HG03103 (cell line): ENCODE results near the gene EXD1.
"Not testable (repeated sequence)": the region's sequence is repeated elsewhere in the genome, so short reads cannot be mapped to it uniquely, and the experiment has no call there.

Source experiments
- ATAC-seq: cut with Tn5 transposase; IDR thresholded peaks from one replicate; pipeline ENCODE4 v1.9.1; 2021; ENCODE audit warnings: low read depth; ENCODE audit not compliant: unreplicated experiment

EXD1 gene

GRCh38 chr15:41230650-41231421 lies at the start of gene EXD1, which contains the start of gene CHP1:
Gene EXD1, minus strand, starts transcription at chr15:41230757. Its CDS starts 4,182 bp downstream, at chr15:41226575.
Gene CHP1, plus strand, starts transcription at chr15:41231268. Its CDS starts 115 bp downstream, at chr15:41231383.
- peak; percentile 94 for ATAC-seq

GRCh38 chr15:41279535-41280283 lies 49.2 kb upstream of the EXD1 start:
- ATAC-seq, result no peak

GRCh38 chr15:41278319-41278718 lies 47.8 kb upstream of the EXD1 start:
- no peak for ATAC-seq

GRCh38 chr15:41276831-41277230 lies 46.3 kb upstream of the EXD1 start:
- ATAC-seq, result no peak

GRCh38 chr15:41269887-41270286 lies 39.3 kb upstream of the EXD1 start:
- ATAC-seq, result no peak

- no peak for ATAC-seq
Observed at GRCh38 chr15:41263891-41264351, 33.4 kb upstream of the EXD1 start.

- no peak for ATAC-seq
Observed at GRCh38 chr15:41262571-41262970, 32.0 kb upstream of the EXD1 start.

- ATAC-seq, result not testable (repeated sequence)
Observed at GRCh38 chr15:41260924-41261323, 30.4 kb upstream of the EXD1 start.

GRCh38 chr15:41259546-41260189 lies 29.1 kb upstream of the EXD1 start:
- no peak for ATAC-seq

- ATAC-seq, result peak; percentile 67
Observed at GRCh38 chr15:41258750-41259471, 28.4 kb upstream of the EXD1 start.

GRCh38 chr15:41256577-41257038 lies 26.1 kb upstream of the EXD1 start:
- no peak for ATAC-seq

GRCh38 chr15:41256103-41256502 lies 25.5 kb upstream of the EXD1 start:
- no peak for ATAC-seq

- no peak for ATAC-seq
Observed at GRCh38 chr15:41254560-41254959, 24.0 kb upstream of the EXD1 start.

GRCh38 chr15:41251411-41251810 lies 20.9 kb upstream of the EXD1 start:
- no peak for ATAC-seq

GRCh38 chr15:41250745-41251144 lies 20.2 kb upstream of the EXD1 start:
- ATAC-seq, result not testable (repeated sequence)

GRCh38 chr15:41241221-41241964 lies 10.8 kb upstream of the EXD1 start:
- ATAC-seq, result no peak

- ATAC-seq, result no peak
Observed at GRCh38 chr15:41238100-41238499, 7.5 kb upstream of the EXD1 start.

GRCh38 chr15:41235929-41236328 lies 5.4 kb upstream of the EXD1 start:
- ATAC-seq, result no peak

GRCh38 chr15:41235228-41235627 lies 4.7 kb upstream of the EXD1 start:
- not testable (repeated sequence) for ATAC-seq

GRCh38 chr15:41233367-41233771 lies 2.8 kb upstream of the EXD1 start:
- no peak for ATAC-seq
